GM12874 (cell line): ENCODE results near the gene CSNK2A3.

ENCODE experiments used
- TF ChIP-seq, protein P1 (sequence below): IDR thresholded peaks from 2 replicates; pipeline ENCODE4 v1.5.1; 2011; ENCODE audit warnings: low read depth, mild to moderate bottlenecking, control low read depth, low read length, moderate library complexity; ENCODE audit not compliant: insufficient read depth

Gene CSNK2A3

DNA sequence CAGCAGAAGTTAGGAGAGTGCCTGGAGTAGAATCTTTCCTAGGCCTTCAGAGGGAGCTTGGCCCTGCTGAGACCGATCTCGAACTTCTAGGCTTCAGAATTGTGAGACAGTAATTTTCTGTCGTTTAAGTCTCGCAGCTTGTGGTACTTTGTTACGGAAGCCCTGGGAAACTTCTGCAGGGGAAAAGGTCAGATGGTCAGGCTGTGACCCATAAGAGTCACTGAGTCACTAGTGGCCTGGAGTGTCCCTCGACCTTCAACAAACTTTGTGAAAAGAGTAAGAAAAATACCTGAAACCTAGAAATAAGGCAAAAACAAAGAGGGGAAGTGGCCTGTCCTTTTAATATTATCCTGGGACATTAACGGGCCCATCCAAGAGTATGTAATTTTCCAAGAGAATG, 34.6 kb downstream of the CSNK2A3 start:
- TF ChIP-seq, protein P1, sequence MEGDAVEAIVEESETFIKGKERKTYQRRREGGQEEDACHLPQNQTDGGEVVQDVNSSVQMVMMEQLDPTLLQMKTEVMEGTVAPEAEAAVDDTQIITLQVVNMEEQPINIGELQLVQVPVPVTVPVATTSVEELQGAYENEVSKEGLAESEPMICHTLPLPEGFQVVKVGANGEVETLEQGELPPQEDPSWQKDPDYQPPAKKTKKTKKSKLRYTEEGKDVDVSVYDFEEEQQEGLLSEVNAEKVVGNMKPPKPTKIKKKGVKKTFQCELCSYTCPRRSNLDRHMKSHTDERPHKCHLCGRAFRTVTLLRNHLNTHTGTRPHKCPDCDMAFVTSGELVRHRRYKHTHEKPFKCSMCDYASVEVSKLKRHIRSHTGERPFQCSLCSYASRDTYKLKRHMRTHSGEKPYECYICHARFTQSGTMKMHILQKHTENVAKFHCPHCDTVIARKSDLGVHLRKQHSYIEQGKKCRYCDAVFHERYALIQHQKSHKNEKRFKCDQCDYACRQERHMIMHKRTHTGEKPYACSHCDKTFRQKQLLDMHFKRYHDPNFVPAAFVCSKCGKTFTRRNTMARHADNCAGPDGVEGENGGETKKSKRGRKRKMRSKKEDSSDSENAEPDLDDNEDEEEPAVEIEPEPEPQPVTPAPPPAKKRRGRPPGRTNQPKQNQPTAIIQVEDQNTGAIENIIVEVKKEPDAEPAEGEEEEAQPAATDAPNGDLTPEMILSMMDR = no peak

DNA sequence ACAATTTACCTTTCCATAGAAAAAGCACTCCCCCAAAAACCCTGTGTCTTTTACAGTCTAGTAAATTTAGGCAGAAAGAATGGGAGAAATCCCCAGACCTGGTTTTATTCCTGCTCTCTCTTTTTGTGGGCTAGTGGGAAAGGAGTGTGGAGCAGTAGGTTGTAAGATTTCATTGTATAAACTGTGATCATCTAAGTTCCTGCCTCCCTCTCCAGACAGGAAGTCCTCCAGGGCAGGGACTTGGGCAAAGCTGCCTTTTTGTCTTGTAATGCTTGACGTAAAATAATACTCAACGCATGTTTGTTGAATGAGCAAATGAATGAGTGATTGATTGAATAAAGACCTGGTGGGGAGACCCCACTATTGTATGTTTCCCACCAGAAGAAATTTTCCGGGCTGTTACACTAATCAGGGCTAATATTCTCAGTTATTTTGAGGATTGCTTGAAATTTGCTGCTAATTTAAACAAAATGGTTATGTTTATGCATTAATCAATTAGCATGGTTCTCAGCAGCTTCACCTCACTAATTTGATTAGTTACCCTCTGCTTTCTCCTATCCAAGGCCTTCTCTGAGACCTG, 36.3 kb downstream of the CSNK2A3 start:
- TF ChIP-seq, protein P1 = no peak

DNA sequence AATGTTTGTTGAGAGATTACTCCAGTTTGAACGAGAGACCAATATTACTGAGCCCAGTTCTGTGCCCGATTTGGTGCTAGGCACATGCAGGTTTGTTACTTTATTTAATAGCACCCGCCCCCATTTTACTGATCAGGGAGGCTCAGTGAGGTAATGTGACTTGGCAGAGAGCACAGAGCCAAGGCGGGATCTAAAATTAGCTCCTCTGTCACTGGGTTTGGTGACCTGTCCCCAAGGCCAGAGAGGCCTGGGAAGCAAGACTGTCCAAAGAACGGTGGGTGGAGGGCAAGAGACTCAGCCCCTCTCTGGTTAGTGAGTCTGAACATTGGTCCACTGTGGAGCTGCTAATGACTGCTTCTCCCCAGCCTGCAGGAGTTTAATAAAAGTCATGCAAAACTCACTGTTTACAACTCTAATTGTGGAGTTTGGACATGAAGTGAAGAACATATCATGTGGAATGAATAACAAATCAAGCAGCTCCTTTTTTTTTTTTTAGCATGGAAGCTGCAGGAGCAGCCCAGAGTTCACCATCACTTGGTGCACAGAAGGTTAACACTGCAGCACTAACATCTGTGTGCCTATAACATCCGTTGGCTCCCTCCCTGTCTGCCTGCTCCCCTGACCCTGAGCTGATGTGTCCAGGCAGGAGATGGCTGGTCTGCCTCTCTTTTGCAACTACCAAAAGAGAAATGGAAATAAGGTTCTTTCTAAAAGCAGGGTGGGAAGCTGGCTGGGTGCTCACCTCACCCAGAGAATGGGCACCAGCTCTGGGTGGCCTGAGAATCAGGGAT, 39.0 kb downstream of the CSNK2A3 start:
- TF ChIP-seq, protein P1 = no peak

DNA sequence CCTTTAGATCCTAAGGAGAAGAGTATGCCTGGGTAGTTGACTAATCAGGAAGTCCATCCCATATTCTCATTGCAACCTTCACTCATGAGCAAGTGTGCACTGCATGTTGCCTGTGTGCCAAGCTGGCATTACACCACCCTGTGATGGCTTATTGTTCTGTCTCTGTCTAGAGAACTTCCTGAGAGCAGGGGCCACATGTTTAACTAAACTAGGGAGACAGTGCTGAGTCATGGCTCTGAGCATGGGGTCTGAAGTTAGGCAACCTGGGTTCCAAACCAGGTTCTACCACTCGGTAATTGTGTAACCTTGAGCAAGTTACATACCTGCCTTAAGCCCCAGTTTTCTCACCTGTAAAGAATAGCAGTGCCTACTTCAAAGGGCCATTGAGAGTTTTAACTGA, 39.6 kb downstream of the CSNK2A3 start:
- TF ChIP-seq, protein P1 = no peak

DNA sequence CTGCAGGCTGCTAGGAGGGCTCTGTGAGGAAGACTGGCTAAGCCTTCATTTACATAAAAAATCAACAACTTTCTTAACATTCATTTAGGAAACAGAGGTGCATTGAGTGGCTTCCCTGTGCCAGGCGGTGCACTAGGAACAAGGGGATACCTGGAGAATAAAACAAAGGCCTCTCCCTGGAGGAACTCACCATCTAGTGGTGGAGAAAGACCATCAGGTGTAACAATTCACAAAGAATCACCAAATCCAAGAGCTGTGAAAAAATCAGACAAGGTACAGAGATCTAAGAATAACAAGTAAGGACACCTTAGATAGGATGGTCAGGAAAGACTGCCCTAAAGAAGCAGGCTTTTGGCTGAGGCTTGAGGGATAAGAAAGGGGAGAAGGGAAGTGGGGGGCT, 40.3 kb downstream of the CSNK2A3 start:
- TF ChIP-seq, protein P1 = no peak

DNA sequence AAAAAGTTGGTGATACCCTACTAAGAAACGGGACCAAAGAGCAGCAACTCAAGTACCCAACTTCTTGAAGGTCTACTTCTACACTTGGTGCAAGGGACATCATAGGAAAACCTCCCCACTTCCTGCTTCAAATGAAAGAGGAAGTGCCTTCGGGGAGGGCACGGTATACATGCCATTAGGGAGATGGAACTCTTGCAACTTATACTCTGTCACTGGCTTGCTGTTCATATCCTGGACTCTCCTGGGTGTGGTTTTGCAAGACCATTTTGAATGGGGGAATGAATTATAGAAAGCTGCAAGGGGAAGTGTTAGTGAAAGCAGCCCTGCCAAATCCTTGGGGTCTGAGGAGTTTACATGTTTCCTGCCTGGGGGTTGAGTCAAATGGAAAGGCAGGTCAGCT, 41.9 kb downstream of the CSNK2A3 start:
- TF ChIP-seq, protein P1 = no peak

DNA sequence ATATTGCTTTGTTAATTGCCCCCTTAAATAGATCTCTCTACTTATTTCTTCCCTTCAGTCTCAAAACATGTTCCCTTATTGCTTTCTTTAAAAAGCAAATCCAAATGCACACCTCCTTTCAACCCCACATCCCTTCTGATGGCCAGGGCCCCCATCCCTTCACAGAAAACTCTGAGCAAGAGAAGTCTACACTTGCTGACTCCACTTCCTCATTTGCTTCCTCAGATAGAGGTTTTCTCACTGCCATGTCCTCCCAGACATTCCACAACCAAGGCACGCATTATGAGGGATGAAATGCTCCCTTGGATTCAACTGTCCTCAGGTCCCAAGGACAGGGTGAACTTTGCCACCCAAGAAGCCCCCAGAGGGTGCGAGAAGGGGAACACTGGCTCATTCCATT, 43.1 kb downstream of the CSNK2A3 start:
- TF ChIP-seq, protein P1 = no peak
